A549 (cell line): Measurements from ENCODE around the gene UTP25. TPM values are rescaled to one million over a fixed set of nuclear protein-coding genes. Genes with fewer than 3 reads are reported as not detected.
"Not testable (repeated sequence)": the region's sequence is repeated elsewhere in the genome, so short reads cannot be mapped to it uniquely, and the experiment has no call there.

ENCODE experiments used
- ATAC-seq, 2 experiments: fragments of 200-7000 bp in 1 of 2; fragments of >200 bp in 1 of 2; cut with Nextera tagmentation in 1 of 2; cut with Tn5 transposase in 1 of 2; 3 replicates each; pipeline versions ENCODE4 v1.8.0 to v1.9.1; 2018 to 2020; ENCODE audit warnings: mild to moderate bottlenecking in 1 of 2, moderate library complexity in 1 of 2
- CTCF ChIA-PET: fragments of 300-600 bp; sonication (Branson Sonifier 250); formaldehyde crosslinking; extraction: SDS; loops from one replicate; lab custom pipeline; 2021; ENCODE audit warnings: antibody characterized with exemption, inconsistent platforms; lab: Yijun Ruan, JAX
- POLR2A ChIA-PET: fragments of 350-600 bp; formaldehyde crosslinking; extraction: SDS; loops from one replicate; lab custom pipeline; 2021; ENCODE audit warnings: antibody characterized with exemption, inconsistent platforms; lab: Yijun Ruan, JAX
- DNase-seq, 2 experiments: peaks; one replicate each; pipeline versions ENCODE4 v3.0.0 to v3.0.0-alpha.2; 2011 to 2016; ENCODE audit warnings: low read depth in 1 of 2, low spot score in 1 of 2
- FAIRE-seq: peaks from 2 replicates; lab custom pipeline; 2011; peaks lifted over from hg19 to GRCh38; lab: Jason Lieb, UNC
- H3K27ac ChIP-seq, 2 experiments: fragments of >200 bp; sonication (Bioruptor Twin); formaldehyde crosslinking; 3 replicates each; pipeline ENCODE4 v1.5.1; 2016 to 2017
- H3K4me1 ChIP-seq: fragments of >200 bp; sonication (Bioruptor Twin); formaldehyde crosslinking; 3 replicates; pipeline ENCODE4 v1.6.1; 2016
- H3K4me2 ChIP-seq: fragments of >200 bp; sonication (Bioruptor Twin); formaldehyde crosslinking; 3 replicates; pipeline ENCODE4 v1.6.1; 2016
- H3K4me3 ChIP-seq: fragments of >200 bp; sonication (Bioruptor Twin); formaldehyde crosslinking; 3 replicates; pipeline ENCODE4 v1.5.1; 2016
- H3K9me3 ChIP-seq: fragments of >200 bp; sonication (Bioruptor Twin); formaldehyde crosslinking; 3 replicates; pipeline ENCODE4 v1.6.1; 2016
- KDM1A ChIP-seq: fragments of 200-600 bp; sonication (generic); IDR thresholded peaks from 2 replicates; pipeline ENCODE4 v1.6.1; 2016; ENCODE audit warnings: low read depth, mild to moderate bottlenecking
- POLR2A ChIP-seq: IDR thresholded peaks from 2 replicates; pipeline ENCODE4 v1.6.1; 2012; ENCODE audit warnings: mild to moderate bottlenecking, low read length
- ZSCAN20 ChIP-seq: fragments of 250-450 bp; sonication (Bioruptor Pico); IDR thresholded peaks from 2 replicates; pipeline ENCODE4 v1.8.0; 2022; ENCODE audit warnings: mild to moderate bottlenecking, moderate library complexity
- WGBS: methylation state at CpG from one replicate; pipeline ENCODE4 v1.1.6; 2017; ENCODE audit errors: missing lambda C conversion rate; 5-methylcytosine and 5-hydroxymethylcytosine counted together
- polyA plus RNA-seq, 4 experiments: library from polyadenylated mRNA; depleted of rRNA in 3 of 4; stranded (reverse); fragments of >200 nt; fragmentation: RNase III in 1 of 4; extraction: RNeasy Plus Mini Kit Qiagen cat#74134 plus additional on column Dnase treatment in 1 of 4; gene quantifications; 2 replicates in 3 of 4; 3 replicates in 1 of 4; pipeline ENCODE4 v1.2.3, GENCODE V29; 2011 to 2017

Gene UTP25
- polyA plus RNA-seq, 2 of the 4 experiments (the other 2 are of a cell fraction) = 8.4 to 16.5 TPM

GRCh38 chr1:209901211-209901610 is 73.4 kb downstream of the UTP25 start:
- no peak overlapping the region for H3K27ac ChIP-seq
- WGBS = 34% methylated on average over 2 of the region's 2 CpGs
- DNase-seq = no peak
- no peak for FAIRE-seq
- H3K4me1 ChIP-seq = no peaks in the 10 kb centered on the region
- H3K4me2 ChIP-seq = no peak overlapping the region
- no peak for ATAC-seq
- no peaks in the 10 kb centered on the region for H3K9me3 ChIP-seq
- H3K4me3 ChIP-seq = no peak overlapping the region
- ChIA-PET POLR2A (no interaction called here), CTCF (interaction anchor here (1.5 to 1.7 kb wide), 2 partner anchors 41 to 78 kb away, joined by 3 to 4 read pairs; no protein-coding TSS in a partner anchor)
- no peak for TF ChIP-seq POLR2A
- TF ChIP-seq ZSCAN20 = no peak
- no peak for TF ChIP-seq KDM1A

- H3K9me3 ChIP-seq, H3K27ac ChIP-seq, H3K4me1 ChIP-seq, FAIRE-seq, ATAC-seq, H3K4me2 ChIP-seq, DNase-seq, CTCF ChIA-PET, H3K4me3 ChIP-seq: not testable (repeated sequence)
- POLR2A ChIA-PET = interaction anchor here (0.9 kb wide), 1 partner anchor 8 kb away, joined by 5 read pairs; no protein-coding TSS in a partner anchor
- no CpG with 5 or more reads among the region's 1 CpG for WGBS
Observed at GRCh38 chr1:209904774-209905173, 77.0 kb downstream of the UTP25 start.

Other genes starting within 250 kb of the UTP25 start
- gene CAMK1G, start 244.3 kb upstream of the UTP25 start, polyA plus RNA-seq (2011; rRNA removed) = 0.08 and 0.19 TPM in 2 replicates
- gene CAMK1G, start 244.3 kb upstream of the UTP25 start, polyA plus RNA-seq (2017; fragmentation: RNase III; extraction: RNeasy Plus Mini Kit Qiagen cat#74134 plus additional on column Dnase treatment) = 0.03 to 0.13 TPM in 2 of 3 replicates, not detected in the other
- 7.3 and 11.6 TPM in 2 replicates for gene LAMB3, start 175.5 kb upstream of the UTP25 start, polyA plus RNA-seq (2011; rRNA removed)
- gene LAMB3, start 175.5 kb upstream of the UTP25 start, polyA plus RNA-seq (2017; fragmentation: RNase III; extraction: RNeasy Plus Mini Kit Qiagen cat#74134 plus additional on column Dnase treatment) = 8.1 to 11.1 TPM (median 9.1 TPM) in 3 replicates
- 1.0 and 1.1 TPM in 2 replicates for gene G0S2, start 152.6 kb upstream of the UTP25 start, polyA plus RNA-seq (2011; rRNA removed)
- gene G0S2, start 152.6 kb upstream of the UTP25 start, polyA plus RNA-seq (2017; fragmentation: RNase III; extraction: RNeasy Plus Mini Kit Qiagen cat#74134 plus additional on column Dnase treatment) = 2.5 to 3.3 TPM (median 3.0 TPM) in 3 replicates
- 0.17 TPM in 1 of 2 replicates, not detected in the other for gene HSD11B1, start 123.1 kb upstream of the UTP25 start, polyA plus RNA-seq (2011; rRNA removed)
- gene HSD11B1, start 123.1 kb upstream of the UTP25 start, polyA plus RNA-seq (2017; fragmentation: RNase III; extraction: RNeasy Plus Mini Kit Qiagen cat#74134 plus additional on column Dnase treatment) = not detected in 3 replicates
- not detected in 2 replicates for gene TRAF3IP3, start 71.9 kb upstream of the UTP25 start, polyA plus RNA-seq (2011; rRNA removed)
- gene TRAF3IP3, start 71.9 kb upstream of the UTP25 start, polyA plus RNA-seq (2017; fragmentation: RNase III; extraction: RNeasy Plus Mini Kit Qiagen cat#74134 plus additional on column Dnase treatment) = not detected in 3 replicates
- 3.3 TPM in 2 replicates for gene C1orf74, start 43.4 kb upstream of the UTP25 start, polyA plus RNA-seq (2011; rRNA removed)
- 2.0 to 2.4 TPM (median 2.4 TPM) in 3 replicates for gene C1orf74, start 43.4 kb upstream of the UTP25 start, polyA plus RNA-seq (2017; fragmentation: RNase III; extraction: RNeasy Plus Mini Kit Qiagen cat#74134 plus additional on column Dnase treatment)
- 0.22 and 0.25 TPM in 2 replicates for gene IRF6, start 21.8 kb upstream of the UTP25 start, polyA plus RNA-seq (2011; rRNA removed)
- 0.03 to 0.08 TPM (median 0.05 TPM) in 3 replicates for gene IRF6, start 21.8 kb upstream of the UTP25 start, polyA plus RNA-seq (2017; fragmentation: RNase III; extraction: RNeasy Plus Mini Kit Qiagen cat#74134 plus additional on column Dnase treatment)
- gene SYT14, start 110.2 kb downstream of the UTP25 start, polyA plus RNA-seq (2011; rRNA removed) = 0.01 TPM in 2 replicates
- gene SYT14, start 110.2 kb downstream of the UTP25 start, polyA plus RNA-seq (2017; fragmentation: RNase III; extraction: RNeasy Plus Mini Kit Qiagen cat#74134 plus additional on column Dnase treatment) = 0.05 to 0.10 TPM (median 0.06 TPM) in 3 replicates